K562 (cell line): ENCODE results near the gene ZFYVE21. TPM values are rescaled to one million over a fixed set of nuclear protein-coding genes. Genes with fewer than 3 reads are reported as not detected.

ENCODE experiments used
- ATAC-seq: fragments of 200-7000 bp; cut with Tn5 transposase; 3 replicates; pipeline ENCODE4 v1.9.1; 2020; ENCODE audit warnings: moderate library complexity
- BruUV-seq: library from RNA; stranded (reverse); fragments of 400-500 nt; replicated peaks from 2 replicates; lab custom pipeline; 2021; lab: Mats Ljungman, UMichigan
- CTCF ChIA-PET: fragments of 300-600 bp; formaldehyde crosslinking; extraction: SDS; loops from one replicate; lab custom pipeline; 2021; ENCODE audit warnings: low intra/inter-chr PET ratio; lab: Yijun Ruan, JAX
- POLR2A ChIA-PET: fragments of 300-600, 350-650 bp; sonication (Branson Sonifier 250); formaldehyde crosslinking; extraction: SDS; loops from one replicate; lab custom pipeline; 2021; ENCODE audit warnings: antibody characterized with exemption, inconsistent platforms; lab: Yijun Ruan, JAX
- DNase-seq, 4 experiments: peaks; one replicate each; pipeline versions ENCODE4 v3.0.0 to v3.0.0-alpha.2; 2011 to 2018; ENCODE audit warnings: low spot score in 3 of 4, mixed read lengths in 3 of 4; ENCODE audit errors: extremely low read depth in 1 of 4
- FAIRE-seq: peaks from 2 replicates; lab custom pipeline; 2011; peaks lifted over from hg19 to GRCh38; lab: Jason Lieb, UNC
- H2AFZ ChIP-seq: 2 replicates; pipeline ENCODE4 v1.6.0; 2011; ENCODE audit warnings: low read depth, low read length, control low read depth, inconsistent platforms
- H3K27ac ChIP-seq: fragments of 200-600 bp; 3 replicates; pipeline ENCODE4 v1.8.0; 2011; ENCODE audit warnings: low read depth, mild to moderate bottlenecking, control low read depth, inconsistent platforms, low read length, moderate library complexity, mixed read lengths; ENCODE audit errors: extremely low read depth
- H3K27me3 ChIP-seq, 2 experiments: fragments of 300-600 bp in 1 of 2; 2 replicates in 1 of 2; 3 replicates in 1 of 2; pipeline versions ENCODE4 v1.6.0 to v1.8.0; 2011; ENCODE audit warnings: inconsistent platforms in 2 of 2, low read length in 2 of 2, mild to moderate bottlenecking in 1 of 2, mixed read lengths in 1 of 2, moderate library complexity in 1 of 2; ENCODE audit not compliant: control insufficient read depth in 2 of 2, insufficient read depth in 2 of 2
- H3K36me3 ChIP-seq: fragments of 300-600 bp; 3 replicates; pipeline ENCODE4 v1.8.0; 2011; ENCODE audit warnings: mild to moderate bottlenecking, low read length, inconsistent platforms; ENCODE audit not compliant: control insufficient read depth, insufficient read depth
- H3K4me1 ChIP-seq, 2 experiments: fragments of 200-600 bp in 1 of 2; replicated peaks in 1 of 2; 2 replicates in 1 of 2; 3 replicates in 1 of 2; pipeline versions ENCODE4 v1.5.1 to v1.8.0; 2011; ENCODE audit warnings: inconsistent platforms in 2 of 2, low read length in 2 of 2, mild to moderate bottlenecking in 1 of 2, mixed read lengths in 1 of 2, moderate library complexity in 1 of 2; ENCODE audit not compliant: control insufficient read depth in 2 of 2, insufficient read depth in 2 of 2
- H3K4me2 ChIP-seq: 2 replicates; pipeline ENCODE4 v1.6.1; 2011; ENCODE audit warnings: low read length, control low read depth, inconsistent platforms, mixed read lengths; ENCODE audit not compliant: insufficient read depth
- H3K4me3 ChIP-seq: fragments of 200-600 bp; sonication (generic), shearing (Covaris generic); 2 replicates; pipeline ENCODE4 v1.5.1; 2016; ENCODE audit warnings: control low read depth, inconsistent platforms
- H3K79me2 ChIP-seq: fragments of 200-600 bp; 3 replicates; pipeline ENCODE4 v1.8.0; 2011; ENCODE audit warnings: low read length, inconsistent platforms; ENCODE audit not compliant: control insufficient read depth, insufficient read depth
- H3K9ac ChIP-seq, 2 experiments: 2 replicates each; pipeline versions ENCODE4 v1.6.0 to v1.6.1; 2011; ENCODE audit warnings: low read depth in 2 of 2, low read length in 2 of 2, control low read depth in 1 of 2, inconsistent platforms in 1 of 2, mild to moderate bottlenecking in 1 of 2, mixed read lengths in 1 of 2; ENCODE audit not compliant: insufficient read depth in 1 of 2
- H3K9me1 ChIP-seq: one replicate; pipeline ENCODE4 v1.6.0; 2011; ENCODE audit warnings: inconsistent platforms, mild to moderate bottlenecking, low read length, moderate library complexity; ENCODE audit not compliant: control insufficient read depth, insufficient read depth
- H3K9me3 ChIP-seq: replicated peaks from 2 replicates; pipeline ENCODE4 v1.5.1; 2011; ENCODE audit warnings: low read depth, low read length, inconsistent platforms; ENCODE audit not compliant: control insufficient read depth, insufficient read depth
- H4K20me1 ChIP-seq: replicated peaks from 2 replicates; pipeline ENCODE4 v1.6.1; 2011; ENCODE audit warnings: low read length, inconsistent platforms, mixed read lengths; ENCODE audit not compliant: control insufficient read depth, insufficient read depth
- CTBP1 ChIP-seq: fragments of 450-650 bp; IDR thresholded peaks from 2 replicates; pipeline ENCODE4 v1.6.1; 2016; ENCODE audit warnings: borderline replicate concordance
- DEAF1 ChIP-seq: fragments of 450-650 bp; formaldehyde crosslinking; IDR thresholded peaks from 2 replicates; pipeline ENCODE4 v1.4.0; 2020; ENCODE audit warnings: mild to moderate bottlenecking, moderate library complexity
- HEY1 ChIP-seq: fragments of 250-450 bp; sonication (Bioruptor Pico); IDR thresholded peaks from 2 replicates; pipeline ENCODE4 v1.5.0; 2020; ENCODE audit warnings: mild to moderate bottlenecking, moderate library complexity, borderline replicate concordance
- KAT8 ChIP-seq: fragments of 450-650 bp; IDR thresholded peaks from 2 replicates; pipeline ENCODE4 v1.6.1; 2016; ENCODE audit warnings: low read depth, mild to moderate bottlenecking
- KLF13 ChIP-seq: fragments of 450-650 bp; IDR thresholded peaks from 2 replicates; pipeline ENCODE4 v1.6.1; 2016; ENCODE audit warnings: missing genetic modification characterization, low read depth, mild to moderate bottlenecking, missing compliant biosample characterization, moderate library complexity, borderline replicate concordance
- MYNN ChIP-seq, 2 experiments: sonication (generic); formaldehyde crosslinking in 1 of 2; IDR thresholded peaks; 2 replicates each; pipeline versions ENCODE4 v1.5.0 to v1.6.1; 2016 to 2020; ENCODE audit warnings: antibody characterized with exemption in 1 of 2, missing genetic modification reagents in 1 of 2
- RAD21 ChIP-seq, 2 experiments: fragments of 250-450 bp in 1 of 2; fragments of 450-650 bp in 1 of 2; sonication (Bioruptor Pico) in 1 of 2; formaldehyde crosslinking in 1 of 2; IDR thresholded peaks in 1 of 2; conservative IDR thresholded peaks in 1 of 2; 2 replicates each; pipeline versions ENCODE4 v1.4.0 to v1.8.0; 2020 to 2022; ENCODE audit warnings: mild to moderate bottlenecking in 2 of 2, moderate library complexity in 1 of 2
- SMARCA4 ChIP-seq: fragments of 450-650 bp; IDR thresholded peaks from 2 replicates; pipeline ENCODE4 v1.6.1; 2016
- TEAD4 ChIP-seq, 2 experiments: sonication (generic) in 1 of 2; formaldehyde crosslinking in 1 of 2; IDR thresholded peaks; 2 replicates each; pipeline versions ENCODE4 v1.6.1 to v1.8.0; 2012 to 2022; ENCODE audit warnings: borderline replicate concordance in 1 of 2, inconsistent platforms in 1 of 2, low read length in 1 of 2, mild to moderate bottlenecking in 1 of 2, missing genetic modification reagents in 1 of 2
- XRCC5 ChIP-seq: fragments of 200-400 bp; formaldehyde crosslinking; IDR thresholded peaks from 2 replicates; pipeline ENCODE4 v1.6.1; 2017; ENCODE audit warnings: low read depth, mild to moderate bottlenecking, low read length
- ZBTB49 ChIP-seq: sonication (generic); formaldehyde crosslinking; IDR thresholded peaks from 2 replicates; pipeline ENCODE4 v1.8.0; 2022; ENCODE audit warnings: missing genetic modification reagents, mild to moderate bottlenecking, borderline replicate concordance
- ZNF146 ChIP-seq: IDR thresholded peaks from one replicate; pipeline ENCODE4 v1.6.1; 2018; ENCODE audit warnings: missing compliant biosample characterization; ENCODE audit not compliant: unreplicated experiment
- ZNF699 ChIP-seq: fragments of 250-450 bp; sonication (Bioruptor Pico); IDR thresholded peaks from 2 replicates; pipeline ENCODE4 v1.8.0; 2021; ENCODE audit warnings: mild to moderate bottlenecking, moderate library complexity; ENCODE audit not compliant: insufficient replicate concordance
- ZNF830 ChIP-seq: fragments of 250-450 bp; sonication (Bioruptor Pico); IDR thresholded peaks from 2 replicates; pipeline ENCODE4 v1.5.0; 2021; ENCODE audit warnings: mild to moderate bottlenecking
- WGBS: fragments of 100-300 bp; shearing (Covaris generic); methylation state at CpG from one replicate; pipeline ENCODE4 v1.1.6; 2016; ENCODE audit warnings: low coverage, mixed read lengths; ENCODE audit not compliant: insufficient coverage; ENCODE audit errors: missing lambda C conversion rate; 5-methylcytosine and 5-hydroxymethylcytosine counted together
- in situ Hi-C: fragments of 300-500 bp; cut with MboI; formaldehyde crosslinking; loops from 4 replicates; pipeline ENCODE4 v1.15.0; 2018; ENCODE audit warnings: inconsistent platforms, mixed read lengths
- intact Hi-C: fragments of 100-400 bp; cut with micrococcal nuclease; formaldehyde crosslinking; loops from 2 replicates; pipeline ENCODE4 v1.14.2; 2022
- polyA plus RNA-seq, 8 experiments: library from polyadenylated mRNA; depleted of rRNA in 4 of 8; stranded (reverse) in 5 of 8; unstranded in 3 of 8; fragments of >200 nt; fragmentation: Nextera tagmentation in 2 of 8; fragmentation: Illumina TruSeq in 1 of 8; extraction: Ambion mirVana in 2 of 8; extraction: Trizol in 1 of 8; gene quantifications; 2 replicates each; pipeline versions ENCODE4 v1.2.1 to v1.2.3, GENCODE V29; 2011 to 2014; ENCODE audit warnings: inconsistent platforms in 1 of 8, missing spikeins in 1 of 8
- total RNA-seq, 7 experiments: library from RNA; depleted of rRNA in 6 of 7; stranded (reverse); fragments of >200 nt in 6 of 7; fragmentation: Illumina TruSeq in 2 of 7; extraction: Trizol in 2 of 7; gene quantifications; 2 replicates each; pipeline versions ENCODE4 v1.2.1 to v1.2.3, GENCODE V29; 2011 to 2021; ENCODE audit warnings: low replicate concordance in 1 of 7

Gene ZFYVE21
- total and polyA plus RNA-seq, 9 of the 15 experiments (the other 6 are each of a cell fraction or from before 2014, with no cell fraction given): 0.90 to 23.1 (median 15.6) TPM

- TF ChIP-seq ZBTB49 (CRISPR knock-in tag): no peak
Observed at GRCh38 chr14:103753774-103754173, 38.2 kb downstream of the ZFYVE21 start (continued).

GRCh38 chr14:103755060-103755459, 39.5 kb downstream of the ZFYVE21 start:
- FAIRE-seq: no peak
- ATAC-seq: no peak
- Histone ChIP-seq H3K9me1 (no peaks in the 10 kb centered on the region), H3K9me3 (no peaks in the 10 kb centered on the region), H3K27me3 (peaks cover 0 to 13% of the 10 kb centered on the region in 2 experiments; a peak in 2 of 5 replicates), H3K9ac (no peak overlapping the region), H3K36me3 (no peaks in the 10 kb centered on the region), H3K4me1 (no peaks in the 10 kb centered on the region; a peak in 1 of 5 replicates), H3K27ac (no peak overlapping the region), H3K4me3 (no peak overlapping the region), H3K4me2 (no peak overlapping the region), H2AFZ (no peak overlapping the region), H4K20me1 (no peaks in the 10 kb centered on the region), H3K79me2 (no peaks in the 10 kb centered on the region)
- in situ Hi-C loops: no loop called here
- POLR2A ChIA-PET: no interaction called here
- TF ChIP-seq KAT8 (no peak), ZNF146 (CRISPR knock-in tag) (no peak), MYNN (IDR thresholded peaks at IDR 0.05) (no peak), MYNN (CRISPR knock-in tag; IDR thresholded peaks at IDR 0.05) (no peak), SMARCA4 (no peak), RAD21 (CRISPR knock-in tag; conservative IDR thresholded peaks at IDR 0.05 in 1 of 2, IDR thresholded peaks at IDR 0.05 in 1 of 2) (no peak), ZNF830 (CRISPR knock-in tag) (no peak), KLF13 (tag) (no peak), HEY1 (no peak), ZNF699 (CRISPR knock-in tag) (no peak), DEAF1 (CRISPR knock-in tag) (no peak), TEAD4 (IDR thresholded peaks at IDR 0.05; ENCODE audit: low read length) (no peak), TEAD4 (CRISPR knock-in tag; IDR thresholded peaks at IDR 0.05; ENCODE audit: borderline replicate concordance) (no peak), XRCC5 (no peak), CTBP1 (no peak)
- CTCF ChIA-PET: no interaction called here
- intact Hi-C loops: no loop called here
- no TSS peak for BruUV-seq
- WGBS: 64% methylated on average over 5 of the region's 6 CpGs
- DNase-seq: no peak
